Mesenchymal stem cell (in vitro differentiated cells and primary cell): ENCODE results near the gene NUTM2G.
"Not testable (repeated sequence)": the region's sequence is repeated elsewhere in the genome, so short reads cannot be mapped to it uniquely, and the experiment has no call there.

Source experiments
- DNase-seq: peaks from one replicate; pipeline ENCODE4 v3.0.0-alpha.2; 2013
- H2AFZ ChIP-seq: one replicate; pipeline ENCODE4 v1.6.1; 2013; ENCODE audit warnings: low read depth, mild to moderate bottlenecking, control low read depth, inconsistent platforms, low read length, moderate library complexity
- H2AK5ac ChIP-seq: 2 replicates; pipeline ENCODE4 v1.6.1; 2013; ENCODE audit warnings: low read length, moderate library complexity, mild to moderate bottlenecking, inconsistent platforms; ENCODE audit not compliant: severe bottlenecking
- H2BK120ac ChIP-seq: one replicate; pipeline ENCODE4 v1.6.1; 2013; ENCODE audit warnings: low read depth, mild to moderate bottlenecking, inconsistent platforms, low read length, moderate library complexity
- H2BK12ac ChIP-seq, 2 experiments: one replicate each; pipeline ENCODE4 v1.6.1; 2013; ENCODE audit warnings: inconsistent platforms in 2 of 2, low read length in 2 of 2, mild to moderate bottlenecking in 2 of 2, moderate library complexity in 2 of 2, control low read depth in 1 of 2
- H2BK15ac ChIP-seq: one replicate; pipeline ENCODE4 v1.6.1; 2013; ENCODE audit warnings: mild to moderate bottlenecking, low read depth, inconsistent platforms; ENCODE audit not compliant: poor library complexity, severe bottlenecking
- H2BK5ac ChIP-seq: 2 replicates; pipeline ENCODE4 v1.6.1; 2013; ENCODE audit warnings: low read depth, mild to moderate bottlenecking, low read length, control low read depth, inconsistent platforms; ENCODE audit not compliant: poor library complexity, severe bottlenecking
- H3K14ac ChIP-seq, 2 experiments: one replicate each; pipeline ENCODE4 v1.6.1; 2013; ENCODE audit warnings: inconsistent platforms in 2 of 2, low read length in 2 of 2, control low read depth in 1 of 2, mild to moderate bottlenecking in 1 of 2, moderate library complexity in 1 of 2
- H3K18ac ChIP-seq, 2 experiments: one replicate each; pipeline ENCODE4 v1.6.1; 2013; ENCODE audit warnings: inconsistent platforms in 2 of 2, low read length in 2 of 2, control low read depth in 1 of 2, low read depth in 1 of 2, mild to moderate bottlenecking in 1 of 2
- H3K23ac ChIP-seq, 2 experiments: one replicate each; pipeline ENCODE4 v1.6.1; 2013; ENCODE audit warnings: inconsistent platforms in 2 of 2, low read length in 2 of 2, mild to moderate bottlenecking in 2 of 2, moderate library complexity in 2 of 2, control low read depth in 1 of 2
- H3K27ac ChIP-seq: 2 replicates; pipeline ENCODE4 v1.5.1; 2013; ENCODE audit warnings: mild to moderate bottlenecking, moderate library complexity, low read length, control low read depth, inconsistent platforms; ENCODE audit not compliant: poor library complexity, severe bottlenecking
- H3K27me3 ChIP-seq, 2 experiments: 2 replicates each; pipeline versions ENCODE4 v1.6.1 to v1.7.0; 2013; ENCODE audit warnings: low read length in 2 of 2, mild to moderate bottlenecking in 2 of 2, moderate library complexity in 2 of 2, control low read depth in 1 of 2, inconsistent platforms in 1 of 2; ENCODE audit not compliant: control insufficient read depth in 1 of 2, insufficient read depth in 1 of 2
- H3K36me3 ChIP-seq, 2 experiments: 2 replicates each; pipeline versions ENCODE4 v1.6.1 to v1.7.0; 2013; ENCODE audit warnings: low read length in 2 of 2, control low read depth in 1 of 2, inconsistent platforms in 1 of 2, low read depth in 1 of 2, mild to moderate bottlenecking in 1 of 2; ENCODE audit not compliant: insufficient read depth in 2 of 2, control insufficient read depth in 1 of 2
- H3K4ac ChIP-seq, 2 experiments: one replicate each; pipeline ENCODE4 v1.6.1; 2013; ENCODE audit warnings: inconsistent platforms in 2 of 2, low read length in 2 of 2, mild to moderate bottlenecking in 2 of 2, moderate library complexity in 2 of 2, control low read depth in 1 of 2, low read depth in 1 of 2
- H3K4me1 ChIP-seq: 2 replicates; pipeline ENCODE4 v1.6.1; 2013; ENCODE audit warnings: low read depth, low read length, control low read depth; ENCODE audit not compliant: control insufficient read depth, insufficient read depth
- H3K4me2 ChIP-seq: 2 replicates; pipeline ENCODE4 v1.6.1; 2013; ENCODE audit warnings: low read length, mild to moderate bottlenecking, inconsistent platforms; ENCODE audit not compliant: poor library complexity, severe bottlenecking
- H3K4me3 ChIP-seq, 2 experiments: 2 replicates each; pipeline versions ENCODE4 v1.5.1 to v1.7.0; 2013; ENCODE audit warnings: low read length in 2 of 2, mild to moderate bottlenecking in 2 of 2, control low read depth in 1 of 2, low read depth in 1 of 2; ENCODE audit not compliant: insufficient read depth in 1 of 2
- H3K79me1 ChIP-seq: replicated peaks from 2 replicates; pipeline ENCODE4 v1.6.1; 2013; ENCODE audit warnings: mild to moderate bottlenecking, control low read depth, low read length, inconsistent platforms; ENCODE audit not compliant: poor library complexity, severe bottlenecking
- H3K9ac ChIP-seq: 2 replicates; pipeline ENCODE4 v1.7.0; 2013; ENCODE audit warnings: mild to moderate bottlenecking, low read length, moderate library complexity
- H3K9me3 ChIP-seq: 2 replicates; pipeline ENCODE4 v1.7.0; 2013; ENCODE audit warnings: mild to moderate bottlenecking, low read length; ENCODE audit not compliant: control insufficient read depth
- H4K8ac ChIP-seq: one replicate; pipeline ENCODE4 v1.6.1; 2013; ENCODE audit warnings: inconsistent platforms, mild to moderate bottlenecking, low read length, moderate library complexity
- H4K91ac ChIP-seq: one replicate; pipeline ENCODE4 v1.6.1; 2013; ENCODE audit warnings: mild to moderate bottlenecking, low read length, inconsistent platforms
- WGBS: methylation state at CpG from one replicate; pipeline ENCODE4 v1.1.7; 2013; ENCODE audit warnings: mixed read lengths; 5-methylcytosine and 5-hydroxymethylcytosine counted together

Gene NUTM2G

GRCh38 chr9:96983496-96984122, 55.0 kb downstream of the NUTM2G start:
- H3K4ac ChIP-seq, H2AFZ ChIP-seq, H3K79me1 ChIP-seq, H2BK15ac ChIP-seq, H3K4me3 ChIP-seq, H2AK5ac ChIP-seq, DNase-seq, H3K27me3 ChIP-seq, H4K91ac ChIP-seq, H3K4me2 ChIP-seq, H3K9ac ChIP-seq, H2BK12ac ChIP-seq, H3K9me3 ChIP-seq, H2BK120ac ChIP-seq, H2BK5ac ChIP-seq, H3K27ac ChIP-seq, H3K4me1 ChIP-seq, H3K18ac ChIP-seq, H3K36me3 ChIP-seq, H3K23ac ChIP-seq, H3K14ac ChIP-seq, H4K8ac ChIP-seq: not testable (repeated sequence)
- 99% methylated on average over 4 of the region's 7 CpGs for WGBS

DNA sequence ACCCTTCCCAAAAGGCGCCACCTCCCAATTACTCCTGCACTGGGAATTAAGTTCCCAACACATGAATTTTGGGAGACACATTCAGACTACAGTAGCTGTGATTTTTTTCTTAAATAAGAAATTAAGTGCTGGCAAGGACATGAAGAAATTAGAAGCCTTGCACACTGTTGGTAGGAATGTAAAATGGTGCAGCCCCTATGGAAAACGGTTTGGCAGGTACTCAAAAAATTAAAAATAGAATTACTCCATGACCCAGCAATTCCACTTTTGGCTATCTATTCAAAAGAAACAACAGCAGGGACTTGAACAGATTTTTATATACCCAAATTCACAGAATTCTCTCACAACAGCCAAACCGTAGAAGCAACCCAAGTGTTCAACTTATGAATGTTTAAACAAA, 55.5 kb downstream of the NUTM2G start:
- H3K4me3 ChIP-seq, DNase-seq, H3K4me2 ChIP-seq, H2BK15ac ChIP-seq, H2AK5ac ChIP-seq, H2BK12ac ChIP-seq, H3K23ac ChIP-seq, H2BK120ac ChIP-seq, H3K9me3 ChIP-seq, H3K14ac ChIP-seq, H3K27ac ChIP-seq, H3K79me1 ChIP-seq, H3K4me1 ChIP-seq, H2AFZ ChIP-seq, H3K18ac ChIP-seq, H3K9ac ChIP-seq, H4K91ac ChIP-seq, H3K4ac ChIP-seq, H2BK5ac ChIP-seq, H3K27me3 ChIP-seq, H3K36me3 ChIP-seq, H4K8ac ChIP-seq: not testable (repeated sequence)
- WGBS: no CpG with 5 or more reads among the region's 3 CpGs

DNA sequence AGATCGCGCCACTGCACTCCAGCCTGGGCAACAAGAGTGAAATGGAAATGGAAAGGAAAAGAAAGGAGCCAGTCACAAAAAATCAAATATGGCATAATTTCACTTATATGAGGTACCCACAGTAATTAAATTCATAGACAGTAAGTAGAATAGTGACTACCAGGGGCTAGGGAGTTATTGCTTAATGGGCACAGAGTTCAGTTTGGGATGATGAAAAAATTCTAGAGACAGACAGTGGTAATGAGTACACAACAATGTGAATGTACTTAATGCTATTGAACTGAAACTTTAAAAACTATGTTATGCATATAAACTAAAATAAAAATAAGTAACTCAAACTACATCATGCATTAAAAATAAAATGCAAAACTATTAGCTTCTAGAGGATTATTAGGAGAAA, 56.2 kb downstream of the NUTM2G start:
- H3K4me2 ChIP-seq, H2BK120ac ChIP-seq, H2BK5ac ChIP-seq, H3K23ac ChIP-seq, H4K91ac ChIP-seq, H3K4me3 ChIP-seq, H3K27me3 ChIP-seq, H3K4me1 ChIP-seq, H3K4ac ChIP-seq, H2BK15ac ChIP-seq, H3K9ac ChIP-seq, DNase-seq, H3K27ac ChIP-seq, H4K8ac ChIP-seq, H2AK5ac ChIP-seq, H3K9me3 ChIP-seq, H2BK12ac ChIP-seq, H3K14ac ChIP-seq, H3K36me3 ChIP-seq, H3K18ac ChIP-seq, H3K79me1 ChIP-seq, H2AFZ ChIP-seq: not testable (repeated sequence)
- WGBS: no CpG with 5 or more reads among the region's 2 CpGs
